ENCODE measurements around the gene POTEM. TPM values are rescaled to one million over a fixed set of nuclear protein-coding genes. Genes with fewer than 3 reads are reported as not detected.
"Not testable (repeated sequence)": the region's sequence is repeated elsewhere in the genome, so short reads cannot be mapped to it uniquely, and the experiment has no call there.

POTEM gene
- total RNA-seq, 1 donor from 2014 or later = not detected

GRCh38 chr14:19006490-19006889 lies 39.3 kb downstream of the POTEM start:
- H3K27me3 Mint-ChIP-seq (ENCODE audit: low read depth); H3K36me3 Mint-ChIP-seq (ENCODE audit: low read depth): not testable (repeated sequence)

GRCh38 chr14:19007678-19008077 lies 40.4 kb downstream of the POTEM start:
- H3K4me3 Mint-ChIP-seq (ENCODE audit: low read depth); intact Hi-C loops (cut with micrococcal nuclease); H3K36me3 Mint-ChIP-seq (ENCODE audit: low read depth); H3K9me3 Mint-ChIP-seq; H3K27me3 Mint-ChIP-seq (ENCODE audit: low read depth); H3K4me1 Mint-ChIP-seq (ENCODE audit: low read depth); DNase-seq (ENCODE audit: low spot score); H3K27ac Mint-ChIP-seq: not testable (repeated sequence)

More at GRCh38 chr14:19006490-19006889, 39.3 kb downstream of the POTEM start:
- H3K27ac Mint-ChIP-seq; intact Hi-C loops (cut with micrococcal nuclease); DNase-seq (ENCODE audit: low spot score); H3K4me1 Mint-ChIP-seq (ENCODE audit: low read depth); H3K4me3 Mint-ChIP-seq (ENCODE audit: low read depth); H3K9me3 Mint-ChIP-seq: not testable (repeated sequence)

- H3K36me3 Mint-ChIP-seq (ENCODE audit: low read depth); H3K27ac Mint-ChIP-seq; H3K4me3 Mint-ChIP-seq (ENCODE audit: low read depth); H3K27me3 Mint-ChIP-seq (ENCODE audit: low read depth); H3K9me3 Mint-ChIP-seq; intact Hi-C loops (cut with micrococcal nuclease); DNase-seq (ENCODE audit: low spot score); H3K4me1 Mint-ChIP-seq (ENCODE audit: low read depth): not testable (repeated sequence)
Observed at GRCh38 chr14:19011029-19011428, 43.8 kb downstream of the POTEM start.

GRCh38 chr14:19011703-19012102 lies 44.5 kb downstream of the POTEM start:
- H3K27me3 Mint-ChIP-seq (ENCODE audit: low read depth); H3K9me3 Mint-ChIP-seq; intact Hi-C loops (cut with micrococcal nuclease): not testable (repeated sequence)

GRCh38 chr14:19015185-19015584 lies 48.0 kb downstream of the POTEM start:
- intact Hi-C loops (cut with micrococcal nuclease); H3K4me3 Mint-ChIP-seq (ENCODE audit: low read depth); H3K27me3 Mint-ChIP-seq (ENCODE audit: low read depth); H3K36me3 Mint-ChIP-seq (ENCODE audit: low read depth); DNase-seq (ENCODE audit: low spot score); H3K4me1 Mint-ChIP-seq (ENCODE audit: low read depth); H3K27ac Mint-ChIP-seq; H3K9me3 Mint-ChIP-seq: not testable (repeated sequence)

More at GRCh38 chr14:19011703-19012102, 44.5 kb downstream of the POTEM start:
- H3K4me1 Mint-ChIP-seq (ENCODE audit: low read depth); DNase-seq (ENCODE audit: low spot score); H3K36me3 Mint-ChIP-seq (ENCODE audit: low read depth); H3K4me3 Mint-ChIP-seq (ENCODE audit: low read depth); H3K27ac Mint-ChIP-seq: not testable (repeated sequence)

- H3K9me3 Mint-ChIP-seq; H3K4me1 Mint-ChIP-seq (ENCODE audit: low read depth); H3K27me3 Mint-ChIP-seq (ENCODE audit: low read depth); H3K36me3 Mint-ChIP-seq (ENCODE audit: low read depth); H3K4me3 Mint-ChIP-seq (ENCODE audit: low read depth); intact Hi-C loops (cut with micrococcal nuclease); DNase-seq (ENCODE audit: low spot score); H3K27ac Mint-ChIP-seq: not testable (repeated sequence)
Observed at GRCh38 chr14:19025080-19025589, 57.9 kb downstream of the POTEM start.

GRCh38 chr14:19026649-19027351 lies 59.6 kb downstream of the POTEM start:
- H3K4me1 Mint-ChIP-seq (ENCODE audit: low read depth) = not testable (repeated sequence)

DNA sequence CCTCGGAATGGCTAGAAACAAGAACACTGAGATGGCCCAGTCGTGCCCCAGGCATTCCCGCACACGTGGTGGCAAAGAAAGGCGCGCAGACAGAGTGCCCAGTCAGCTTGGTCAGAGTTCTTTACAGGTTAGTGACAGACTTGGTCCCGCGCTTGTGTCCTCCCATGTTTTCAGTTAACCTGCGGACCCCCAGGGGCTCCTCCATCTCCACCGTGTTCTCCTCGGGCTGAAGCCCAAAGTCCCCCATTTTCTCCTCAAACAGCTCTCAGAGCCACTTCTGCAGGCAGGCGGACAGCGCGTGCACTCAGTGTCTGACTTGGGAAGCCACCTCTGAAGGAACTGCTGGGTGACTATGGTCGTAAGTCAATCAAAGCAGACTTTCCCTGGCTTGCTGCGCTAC lies 60.7 kb downstream of the POTEM start:
- H3K4me3 Mint-ChIP-seq (ENCODE audit: low read depth); intact Hi-C loops (cut with micrococcal nuclease); DNase-seq (ENCODE audit: low spot score); H3K4me1 Mint-ChIP-seq (ENCODE audit: low read depth); H3K36me3 Mint-ChIP-seq (ENCODE audit: low read depth); H3K27me3 Mint-ChIP-seq (ENCODE audit: low read depth); H3K27ac Mint-ChIP-seq; H3K9me3 Mint-ChIP-seq: not testable (repeated sequence)

More at GRCh38 chr14:19026649-19027351, 59.6 kb downstream of the POTEM start:
- H3K36me3 Mint-ChIP-seq (ENCODE audit: low read depth); intact Hi-C loops (cut with micrococcal nuclease); H3K4me3 Mint-ChIP-seq (ENCODE audit: low read depth); H3K27ac Mint-ChIP-seq; H3K9me3 Mint-ChIP-seq; H3K27me3 Mint-ChIP-seq (ENCODE audit: low read depth); DNase-seq (ENCODE audit: low spot score): not testable (repeated sequence)

DNA sequence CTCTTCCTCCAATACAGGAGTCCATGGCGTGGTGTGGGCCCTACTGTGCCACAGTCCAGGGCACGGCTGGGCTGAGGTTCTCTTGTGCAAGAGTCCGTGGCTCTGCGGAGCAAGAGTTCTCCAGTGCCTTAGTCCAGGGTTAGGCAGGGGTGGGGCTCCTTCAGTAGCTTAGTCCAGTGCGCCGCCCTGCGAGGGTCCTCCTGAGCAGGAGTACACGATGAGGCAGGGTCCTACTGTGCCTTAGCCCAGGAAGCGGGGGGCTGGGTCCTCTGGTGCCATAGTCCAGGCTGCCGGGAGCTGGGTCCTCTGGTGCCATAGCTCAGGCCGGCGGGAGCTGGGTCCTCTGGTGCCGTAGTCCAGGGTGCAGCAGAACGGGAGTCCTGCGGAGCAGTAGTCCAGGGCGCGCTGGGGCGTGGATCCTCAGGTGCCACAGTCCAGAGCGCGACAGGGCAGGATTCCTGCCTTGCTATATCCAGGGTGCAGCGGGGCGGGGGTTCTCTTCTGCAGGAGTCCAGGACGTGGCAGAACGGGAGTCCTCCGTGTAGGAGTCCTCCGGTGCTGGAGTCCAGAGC lies 69.7 kb downstream of the POTEM start:
- H3K36me3 Mint-ChIP-seq (ENCODE audit: low read depth); H3K4me3 Mint-ChIP-seq (ENCODE audit: low read depth); H3K4me1 Mint-ChIP-seq (ENCODE audit: low read depth); H3K27me3 Mint-ChIP-seq (ENCODE audit: low read depth); DNase-seq (ENCODE audit: low spot score); H3K9me3 Mint-ChIP-seq; intact Hi-C loops (cut with micrococcal nuclease); H3K27ac Mint-ChIP-seq: not testable (repeated sequence)

- not testable (repeated sequence) for H3K9me3 Mint-ChIP-seq; H3K4me1 Mint-ChIP-seq (ENCODE audit: low read depth)
Observed at GRCh38 chr14:19038060-19038664, 70.9 kb downstream of the POTEM start.

DNA sequence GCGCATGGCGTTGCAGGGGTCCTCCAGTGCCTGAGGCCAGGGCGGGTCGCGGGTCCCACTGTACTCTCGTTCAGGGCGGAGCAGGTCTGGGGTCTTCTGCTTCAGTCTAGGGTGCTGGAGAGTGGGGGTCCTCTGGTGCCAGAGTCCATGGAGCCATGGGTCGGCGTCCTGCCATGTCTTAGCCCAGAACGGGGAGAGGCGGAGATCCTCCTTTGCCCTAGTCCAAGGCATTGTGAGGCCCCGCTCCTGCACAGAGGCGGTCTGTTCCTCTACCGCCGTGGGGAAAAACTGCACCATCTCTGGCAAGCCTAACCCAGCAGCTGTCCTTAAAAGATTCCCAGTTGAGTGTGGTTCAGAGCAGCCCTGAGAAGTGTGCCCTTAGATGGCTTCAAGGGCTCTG lies 71.6 kb downstream of the POTEM start:
- H3K36me3 Mint-ChIP-seq (ENCODE audit: low read depth); H3K4me3 Mint-ChIP-seq (ENCODE audit: low read depth); intact Hi-C loops (cut with micrococcal nuclease); H3K4me1 Mint-ChIP-seq (ENCODE audit: low read depth); DNase-seq (ENCODE audit: low spot score); H3K27me3 Mint-ChIP-seq (ENCODE audit: low read depth); H3K27ac Mint-ChIP-seq; H3K9me3 Mint-ChIP-seq: not testable (repeated sequence)

More at GRCh38 chr14:19038060-19038664, 70.9 kb downstream of the POTEM start:
- H3K27ac Mint-ChIP-seq; H3K27me3 Mint-ChIP-seq (ENCODE audit: low read depth); DNase-seq (ENCODE audit: low spot score); intact Hi-C loops (cut with micrococcal nuclease); H3K36me3 Mint-ChIP-seq (ENCODE audit: low read depth); H3K4me3 Mint-ChIP-seq (ENCODE audit: low read depth): not testable (repeated sequence)

- intact Hi-C loops (cut with micrococcal nuclease); H3K4me3 Mint-ChIP-seq (ENCODE audit: low read depth); H3K36me3 Mint-ChIP-seq (ENCODE audit: low read depth); H3K27me3 Mint-ChIP-seq (ENCODE audit: low read depth); H3K4me1 Mint-ChIP-seq (ENCODE audit: low read depth); DNase-seq (ENCODE audit: low spot score); H3K9me3 Mint-ChIP-seq; H3K27ac Mint-ChIP-seq: not testable (repeated sequence)
Observed at GRCh38 chr14:19043384-19043783, 76.2 kb downstream of the POTEM start.
